Keratinocyte (primary cell): ENCODE results near the gene SEPTIN1.

Experiments used
- EZH2 ChIP-seq: IDR thresholded peaks from one replicate; pipeline ENCODE4 v1.6.1; 2012; ENCODE audit warnings: inconsistent platforms, mild to moderate bottlenecking, low read length, moderate library complexity
- TF ChIP-seq, protein P1 (sequence below), 3 experiments: IDR thresholded peaks in 1 of 3; conservative IDR thresholded peaks in 1 of 3; optimal IDR thresholded peaks in 1 of 3; 2 replicates in 2 of 3; 3 replicates in 1 of 3; pipeline versions ENCODE3 to v1.5.1; 2011; ENCODE audit warnings: low read length in 3 of 3, mild to moderate bottlenecking in 3 of 3, moderate library complexity in 2 of 3, control low read depth in 1 of 3, inconsistent platforms in 1 of 3; ENCODE audit not compliant: insufficient read depth in 2 of 3; ENCODE audit errors: extremely low read depth in 1 of 3

DNA sequence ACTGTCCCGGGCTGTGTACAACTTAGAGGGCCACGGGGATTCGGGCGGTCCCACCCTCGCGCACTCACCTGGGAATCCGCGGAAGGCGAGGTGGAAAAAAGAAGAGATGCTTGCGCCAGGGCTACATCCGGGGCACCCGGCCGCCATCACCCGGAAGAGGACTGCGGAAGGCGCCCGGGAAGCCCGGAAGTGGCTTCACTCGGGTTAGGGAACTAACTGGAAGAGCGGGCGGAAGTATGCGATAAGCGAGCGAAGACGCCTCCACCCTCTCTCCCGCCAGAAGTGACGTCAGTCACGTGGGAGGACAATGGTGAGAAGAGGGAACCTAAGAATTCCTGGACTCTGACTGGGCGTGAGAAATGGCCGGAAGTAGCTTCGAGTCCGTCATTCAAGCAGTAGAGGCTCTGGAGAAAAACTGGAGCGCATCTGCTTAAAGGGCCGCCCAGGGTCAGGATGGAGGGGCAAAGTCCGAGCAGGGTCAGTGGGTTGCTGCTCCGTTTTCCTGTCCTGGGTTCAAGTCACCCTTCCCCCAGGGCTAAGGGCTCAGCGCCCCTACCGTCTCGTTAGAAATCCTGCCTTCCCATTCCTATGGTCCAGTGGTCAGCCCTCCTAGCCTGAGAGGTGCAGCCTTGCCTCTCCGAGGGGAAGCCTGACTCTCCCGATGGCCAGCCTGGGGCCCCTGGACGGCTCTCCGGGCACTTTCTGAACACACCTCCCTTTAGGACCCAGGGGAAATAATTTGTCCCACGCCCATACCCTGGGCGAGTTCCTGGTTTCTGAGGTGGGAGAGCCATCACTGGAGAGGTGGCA, 27.0 kb downstream of the SEPTIN1 start, which contains the start of gene CD2BP2:
- TF ChIP-seq, protein P1, sequence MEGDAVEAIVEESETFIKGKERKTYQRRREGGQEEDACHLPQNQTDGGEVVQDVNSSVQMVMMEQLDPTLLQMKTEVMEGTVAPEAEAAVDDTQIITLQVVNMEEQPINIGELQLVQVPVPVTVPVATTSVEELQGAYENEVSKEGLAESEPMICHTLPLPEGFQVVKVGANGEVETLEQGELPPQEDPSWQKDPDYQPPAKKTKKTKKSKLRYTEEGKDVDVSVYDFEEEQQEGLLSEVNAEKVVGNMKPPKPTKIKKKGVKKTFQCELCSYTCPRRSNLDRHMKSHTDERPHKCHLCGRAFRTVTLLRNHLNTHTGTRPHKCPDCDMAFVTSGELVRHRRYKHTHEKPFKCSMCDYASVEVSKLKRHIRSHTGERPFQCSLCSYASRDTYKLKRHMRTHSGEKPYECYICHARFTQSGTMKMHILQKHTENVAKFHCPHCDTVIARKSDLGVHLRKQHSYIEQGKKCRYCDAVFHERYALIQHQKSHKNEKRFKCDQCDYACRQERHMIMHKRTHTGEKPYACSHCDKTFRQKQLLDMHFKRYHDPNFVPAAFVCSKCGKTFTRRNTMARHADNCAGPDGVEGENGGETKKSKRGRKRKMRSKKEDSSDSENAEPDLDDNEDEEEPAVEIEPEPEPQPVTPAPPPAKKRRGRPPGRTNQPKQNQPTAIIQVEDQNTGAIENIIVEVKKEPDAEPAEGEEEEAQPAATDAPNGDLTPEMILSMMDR (optimal IDR thresholded peaks at IDR 0.05 in 1 of 3, IDR thresholded peaks at IDR 0.05 in 1 of 3, conservative IDR thresholded peaks at IDR 0.05 in 1 of 3; ENCODE audit: extremely low read depth in 1 of 3, insufficient read depth in 2 of 3, low read length in 3 of 3): no peak
- no peak for TF ChIP-seq EZH2
